ENCODE data around the gene C11orf68. TPM values are rescaled to one million over a fixed set of nuclear protein-coding genes. Genes with fewer than 3 reads are reported as not detected.

C11orf68 gene
- total RNA-seq, 2 experiments from 2014 or later, result 10.7 to 28.1 TPM

GRCh38 chr11:65885808-65886536, 32.9 kb downstream of the C11orf68 start:
- ChIA-PET POLR2A (interaction anchor here (0.9 to 5.6 kb wide), 2 partner anchors 15 to 26 kb away, joined by 4 to 59 read pairs; partner anchors contain the start of genes CFL1 and MUS81), CTCF (ENCODE audit: unreplicated experiment) (no interaction called here)
- peaks cover 19% of the 10 kb centered on the region; the same call in 1 of the 2 replicates for H3K79me2 ChIP-seq (ENCODE audit: insufficient read depth, low read depth, low read length)
- H3K4me3 ChIP-seq (ENCODE audit: low read depth, low read length, poor library complexity, severe bottlenecking), result no peak overlapping the region
- peak overlapping the region; percentile 97 for H3K4me2 ChIP-seq (ENCODE audit: low read length)
- no TSS peak for BruUV-seq (replicated peaks)
- H3K27ac ChIP-seq (ENCODE audit: low read depth, low read length, poor library complexity, severe bottlenecking), result no peak overlapping the region
- TF ChIP-seq CTCF (conservative IDR thresholded peaks at IDR 0.05; ENCODE audit: low read length) (no peak), EZH2phosphoT487 (IDR thresholded peaks at IDR 0.05; ENCODE audit: borderline replicate concordance, low read depth, low read length) (no peak)
- intact Hi-C loops (cut with micrococcal nuclease; ENCODE audit: unreplicated experiment), result loop anchor here (5.0 kb wide), 1 partner anchor 246 kb away; no protein-coding TSS in a partner anchor
- peaks cover 50% of the 10 kb centered on the region for H3K4me1 ChIP-seq (ENCODE audit: insufficient read depth, low read length, poor library complexity, severe bottlenecking)
- no peak for DNase-seq (ENCODE audit: low spot score)
- H4K20me1 ChIP-seq (ENCODE audit: insufficient read depth, low read length), result no peaks in the 10 kb centered on the region
- peaks cover 53% of the 10 kb centered on the region for H3K36me3 ChIP-seq (ENCODE audit: insufficient read depth, low read length)
- no peaks in the 10 kb centered on the region for H3K9me3 ChIP-seq (ENCODE audit: low read length)
- no peaks in the 10 kb centered on the region for H3K9me2 ChIP-seq (ENCODE audit: insufficient read depth, low read length)
- no peak overlapping the region for H2AFZ ChIP-seq (ENCODE audit: low read length)

GRCh38 chr11:65885231-65885630, 33.6 kb downstream of the C11orf68 start:
- H2AFZ ChIP-seq (ENCODE audit: low read length), result no peak overlapping the region
- no peak overlapping the region for H3K4me3 ChIP-seq (ENCODE audit: low read depth, low read length, poor library complexity, severe bottlenecking)
- no peaks in the 10 kb centered on the region for H4K20me1 ChIP-seq (ENCODE audit: insufficient read depth, low read length)
- ChIA-PET POLR2A (interaction anchor here (0.6 to 1.2 kb wide), 9 partner anchors 9 to 221 kb away, joined by 3 to 7 read pairs (median 3); partner anchors contain the start of gene MUS81), CTCF (ENCODE audit: unreplicated experiment) (interaction anchor here (0.6 kb wide), 1 partner anchor 9 kb away, joined by 3 read pairs; no protein-coding TSS in a partner anchor)
- no peak for TF ChIP-seq CTCF (conservative IDR thresholded peaks at IDR 0.05; ENCODE audit: low read length)
- TF ChIP-seq EZH2phosphoT487 (IDR thresholded peaks at IDR 0.05; ENCODE audit: borderline replicate concordance, low read depth, low read length), result no peak
- H3K9me2 ChIP-seq (ENCODE audit: insufficient read depth, low read length), result no peaks in the 10 kb centered on the region
- H3K36me3 ChIP-seq (ENCODE audit: insufficient read depth, low read length), result peaks cover 53% of the 10 kb centered on the region
- intact Hi-C loops (cut with micrococcal nuclease; ENCODE audit: unreplicated experiment), result loop anchor here (5.0 kb wide), 1 partner anchor 247 kb away; no protein-coding TSS in a partner anchor
- no peak overlapping the region for H3K27ac ChIP-seq (ENCODE audit: low read depth, low read length, poor library complexity, severe bottlenecking)
- H3K4me2 ChIP-seq (ENCODE audit: low read length), result peak overlapping the region; percentile 55
- no peaks in the 10 kb centered on the region for H3K9me3 ChIP-seq (ENCODE audit: low read length)
- H3K4me1 ChIP-seq (ENCODE audit: insufficient read depth, low read length, poor library complexity, severe bottlenecking), result peaks cover 50% of the 10 kb centered on the region
- BruUV-seq (replicated peaks), result no TSS peak
- DNase-seq (ENCODE audit: low spot score), result no peak
- peaks cover 16% of the 10 kb centered on the region; the same call in 1 of the 2 replicates for H3K79me2 ChIP-seq (ENCODE audit: insufficient read depth, low read depth, low read length)
